GM18517 (cell line): Measurements from ENCODE around the gene HS6ST2.

Experiments
- ATAC-seq: cut with Tn5 transposase; IDR thresholded peaks from one replicate; pipeline ENCODE4 v1.9.1; 2021; ENCODE audit warnings: mild to moderate bottlenecking, moderate library complexity; ENCODE audit not compliant: unreplicated experiment

HS6ST2 gene

DNA sequence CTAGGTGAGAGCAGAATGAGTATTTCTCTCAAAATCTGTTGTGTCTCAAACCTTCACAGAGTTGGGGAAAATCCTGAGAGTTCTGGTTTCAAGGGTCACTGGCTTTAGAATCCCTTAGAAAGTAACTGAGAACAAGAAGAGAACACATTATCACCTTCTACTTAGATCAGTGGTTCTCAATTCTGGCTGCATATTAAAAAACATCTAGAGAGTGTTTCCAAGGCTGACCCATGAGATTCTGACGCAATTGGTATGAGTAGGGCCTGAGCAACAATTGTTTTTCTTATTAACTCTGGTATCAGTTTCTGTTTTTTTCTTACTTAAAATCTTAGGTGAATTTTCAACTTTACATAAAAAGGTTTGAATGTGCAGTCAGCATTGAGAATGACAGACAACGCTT is 212.8 kb downstream of the HS6ST2 start:
- ATAC-seq = no peak

DNA sequence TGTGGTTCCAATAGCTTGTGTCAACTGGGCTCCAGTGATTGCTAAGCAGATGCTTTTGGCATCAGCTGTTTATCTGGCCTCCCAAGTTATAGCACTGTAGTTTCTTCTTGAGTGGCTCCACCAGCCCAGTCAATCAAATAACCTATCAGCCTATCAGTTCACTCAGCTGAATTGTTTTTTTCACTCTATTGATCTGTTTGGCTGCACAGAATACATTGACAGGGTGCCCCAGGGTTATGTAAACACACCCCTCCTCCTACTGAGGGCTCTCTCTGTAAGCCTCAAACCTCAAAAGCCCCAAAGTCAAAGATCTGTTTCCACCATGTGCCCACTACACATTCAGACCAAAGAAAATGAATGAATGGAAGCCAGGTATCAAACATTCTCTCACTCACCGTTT is 214.0 kb downstream of the HS6ST2 start:
- no peak for ATAC-seq

GRCh38 chrX:132743086-132743485 is 215.3 kb downstream of the HS6ST2 start:
- no peak for ATAC-seq

DNA sequence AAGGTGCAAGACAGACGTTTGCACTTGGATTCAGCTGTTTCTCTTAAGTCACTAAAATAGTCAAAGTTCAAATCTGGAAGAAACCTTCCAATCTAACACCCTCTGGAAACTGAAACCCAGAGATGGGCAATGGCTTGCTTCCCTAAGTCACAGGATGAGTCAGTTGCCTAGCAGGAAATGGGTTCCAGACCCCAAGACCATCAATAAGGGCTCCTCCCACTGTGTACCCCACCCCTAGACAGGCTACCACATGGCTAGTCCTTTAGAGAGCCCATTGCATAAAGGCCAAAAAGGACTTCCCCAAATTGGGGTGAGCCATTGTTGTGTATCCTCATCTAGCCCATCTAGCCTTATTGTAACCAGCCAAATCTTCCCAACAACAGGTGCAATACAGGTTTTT is 216.2 kb downstream of the HS6ST2 start:
- no peak for ATAC-seq

GRCh38 chrX:132741689-132742088 is 216.7 kb downstream of the HS6ST2 start:
- no peak for ATAC-seq

DNA sequence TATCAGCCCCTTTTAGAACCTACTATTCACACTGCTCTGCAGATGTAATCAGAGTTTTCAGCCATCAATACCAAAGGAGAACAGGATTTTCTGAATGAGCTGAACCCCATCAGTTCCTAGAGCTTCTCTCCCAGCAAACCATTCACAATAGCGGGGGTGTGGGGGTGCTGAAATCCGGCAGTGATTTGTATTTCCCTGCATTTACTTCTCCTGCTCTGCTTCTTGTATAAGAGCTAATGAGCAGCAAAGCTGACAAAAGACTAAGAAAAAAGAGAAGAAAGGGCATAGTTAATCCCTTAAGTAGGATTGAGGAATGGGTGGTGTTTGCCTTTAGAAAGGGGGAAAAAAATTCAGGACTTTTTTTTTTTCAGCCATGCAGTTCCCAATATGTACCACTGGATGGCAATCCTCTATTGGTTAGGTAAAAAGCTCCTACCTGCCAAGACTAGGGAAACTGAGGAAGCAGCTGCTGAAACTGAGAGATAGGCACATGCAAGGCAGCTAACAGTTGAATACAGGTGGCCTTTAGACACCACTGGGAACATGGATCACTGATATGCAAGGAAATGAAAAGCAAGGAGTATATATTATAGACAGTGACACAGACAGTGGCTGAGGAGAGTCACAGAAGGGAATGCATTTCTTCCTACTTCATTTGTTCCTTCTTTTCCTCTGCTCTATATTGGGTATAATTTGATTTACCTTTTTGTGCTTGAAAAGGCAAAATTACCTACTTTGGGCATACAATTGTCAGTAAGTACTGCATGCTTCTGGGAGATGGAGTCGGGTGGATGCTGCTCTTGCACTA is 217.9 kb downstream of the HS6ST2 start:
- ATAC-seq = no peak

DNA sequence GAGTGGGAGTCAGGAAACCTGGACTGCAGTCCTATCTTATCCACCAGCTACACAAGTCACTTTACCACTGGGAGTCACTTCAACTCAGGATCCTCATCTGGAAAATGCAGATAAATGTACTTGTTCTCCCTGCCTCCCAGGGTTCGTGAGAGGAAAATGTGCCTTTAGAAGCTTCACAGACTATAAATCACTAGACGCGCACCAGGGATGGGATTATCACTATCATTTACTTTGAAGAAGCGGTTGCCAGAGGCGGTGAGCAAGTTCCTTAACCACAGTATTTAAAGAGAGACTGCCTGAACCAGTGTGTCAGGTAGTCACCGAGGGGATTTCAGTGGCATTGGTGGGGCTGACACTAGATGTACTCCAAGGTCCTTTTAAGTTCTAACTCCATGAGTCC is 219.5 kb downstream of the HS6ST2 start:
- no peak for ATAC-seq

DNA sequence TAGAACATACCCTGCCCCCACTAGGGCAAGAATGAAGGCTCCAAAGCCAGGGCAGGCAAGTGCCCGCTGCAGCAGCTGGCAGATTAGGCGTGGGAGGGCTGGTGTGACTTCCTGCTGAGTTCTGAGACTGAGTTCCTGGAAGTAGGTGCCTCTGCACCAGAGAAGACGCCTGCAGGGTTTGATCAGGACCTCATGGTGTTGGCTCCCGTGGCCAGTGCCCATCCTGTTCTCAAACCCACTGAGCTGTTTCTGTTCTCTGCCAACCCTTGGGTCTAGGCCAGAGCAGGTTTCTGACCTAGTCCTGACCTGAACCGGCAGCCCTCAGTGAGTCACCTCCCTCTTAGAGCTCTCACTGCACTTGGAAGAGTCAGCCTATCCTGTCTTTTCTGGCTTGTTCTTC is 220.7 kb downstream of the HS6ST2 start:
- no peak for ATAC-seq

DNA sequence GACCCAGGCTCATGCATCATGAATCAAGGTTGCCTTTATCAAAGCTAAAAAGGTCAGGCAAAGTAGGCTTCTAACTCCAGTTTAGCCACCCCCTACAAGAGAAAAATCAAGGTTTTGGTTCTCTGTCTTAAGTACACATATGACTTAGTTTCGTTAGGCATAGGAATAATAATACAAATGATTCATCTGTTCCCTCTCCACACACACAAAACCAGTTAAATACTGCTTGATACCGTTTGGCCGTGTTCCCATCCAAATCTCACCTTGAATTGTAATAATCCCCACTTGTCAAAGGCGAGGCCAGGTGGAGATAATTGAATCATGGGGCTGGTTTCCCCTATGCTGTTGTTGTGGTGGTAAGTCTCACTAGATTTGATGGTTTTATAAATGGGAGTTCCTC is 226.2 kb downstream of the HS6ST2 start:
- ATAC-seq = no peak

GRCh38 chrX:132730726-132731125 is 227.7 kb downstream of the HS6ST2 start:
- ATAC-seq = no peak

DNA sequence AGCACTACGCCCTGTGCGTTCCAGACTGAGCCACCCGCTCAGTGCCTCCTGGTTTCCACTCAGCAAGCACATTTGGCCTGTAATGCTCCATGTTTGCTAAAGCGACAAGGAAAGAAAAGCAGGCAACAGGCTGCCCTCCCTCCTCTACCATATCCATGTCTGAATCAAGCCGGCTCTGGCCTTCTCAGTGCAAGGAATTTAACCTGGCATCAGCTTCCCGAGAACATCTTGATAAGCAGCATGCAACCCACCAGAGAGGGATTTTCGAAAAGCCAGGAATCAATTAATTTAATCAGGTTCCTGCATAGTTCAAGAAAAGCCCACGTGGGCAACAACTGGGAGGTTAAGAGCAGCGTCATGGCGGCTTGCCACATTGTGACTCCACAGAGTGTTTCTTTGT is 228.2 kb downstream of the HS6ST2 start:
- ATAC-seq = no peak

DNA sequence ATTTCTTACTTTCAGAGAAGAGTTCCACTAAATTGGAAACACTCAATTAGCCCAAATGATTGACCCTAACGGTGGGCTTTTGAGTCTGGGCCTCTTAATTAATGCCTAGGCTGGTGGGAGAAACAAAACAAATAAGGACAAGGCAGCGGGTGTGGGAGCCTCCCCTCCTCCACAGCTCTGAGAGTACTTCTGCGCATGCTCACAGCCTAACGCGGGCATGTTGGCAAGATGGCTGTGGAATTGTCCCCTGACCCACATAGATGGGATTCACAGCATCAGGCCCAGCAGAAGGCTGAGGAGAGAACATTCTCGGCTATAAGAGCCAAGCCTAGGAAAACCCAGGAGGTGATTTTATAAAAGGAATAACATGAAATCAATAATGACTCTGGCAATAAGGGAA is 230.1 kb downstream of the HS6ST2 start:
- ATAC-seq = no peak

- ATAC-seq = no peak
Observed at GRCh38 chrX:132718431-132718958, 239.9 kb downstream of the HS6ST2 start.

DNA sequence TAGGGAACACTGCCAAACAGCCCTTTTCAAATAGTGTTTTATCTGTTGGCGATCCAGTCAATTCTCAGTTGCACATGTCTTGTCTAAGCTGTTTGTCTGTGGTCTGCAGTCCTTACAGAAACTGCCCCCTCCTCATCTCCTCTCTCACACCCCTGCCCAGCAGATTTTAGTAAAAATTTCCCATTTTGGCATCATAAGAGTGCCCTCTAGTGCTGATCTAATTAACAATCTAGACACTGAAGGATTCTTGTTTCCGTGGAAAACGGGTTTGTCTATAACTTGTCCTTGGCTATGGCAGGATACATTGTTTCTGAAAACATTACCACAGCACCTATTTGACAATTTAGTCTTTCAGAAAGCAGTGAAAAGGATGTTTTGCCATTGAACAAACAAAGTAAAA is 242.4 kb downstream of the HS6ST2 start:
- ATAC-seq = no peak

- no peak for ATAC-seq
Observed at GRCh38 chrX:132714913-132715312, 243.5 kb downstream of the HS6ST2 start.

DNA sequence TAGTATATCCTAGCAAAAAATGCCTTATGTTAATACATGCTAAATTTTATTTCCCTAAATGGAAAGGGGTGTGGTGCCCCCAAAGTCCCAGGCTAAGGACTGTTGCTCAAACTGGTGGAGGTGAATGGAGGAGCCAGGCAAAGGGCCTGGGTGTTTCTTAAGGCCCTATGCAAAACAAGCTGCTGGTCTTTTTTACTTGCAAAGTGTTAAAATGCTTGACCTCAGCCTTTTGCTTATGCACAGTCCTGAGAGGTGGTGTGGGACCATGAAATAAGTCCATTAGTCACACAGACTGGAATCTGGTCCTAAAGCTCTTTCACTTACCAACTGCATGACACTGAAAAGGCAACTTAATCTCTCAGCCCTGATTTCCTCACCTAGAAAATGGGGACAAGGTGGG is 246.1 kb downstream of the HS6ST2 start:
- no peak for ATAC-seq

GRCh38 chrX:132710656-132711155 is 247.7 kb downstream of the HS6ST2 start:
- ATAC-seq = no peak

DNA sequence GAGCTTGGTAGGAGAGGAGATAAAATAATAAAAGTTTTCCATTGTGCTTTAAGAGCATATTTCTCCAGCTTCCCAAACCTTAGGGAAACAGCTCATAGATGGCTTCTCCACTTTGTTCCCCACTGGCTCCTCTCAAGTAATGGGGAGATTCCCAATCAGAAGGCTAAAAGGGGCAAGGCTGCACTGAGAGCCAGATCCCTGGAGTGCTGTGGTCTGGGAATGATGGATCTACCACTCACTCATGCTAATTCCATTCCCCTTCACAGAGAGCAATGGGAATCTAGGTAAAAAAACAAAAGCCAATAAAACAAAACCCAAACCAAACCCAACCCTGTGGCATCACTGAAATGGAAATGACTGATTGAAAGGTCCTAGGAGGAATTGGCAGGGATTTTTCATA is 249.9 kb downstream of the HS6ST2 start:
- ATAC-seq = no peak

DNA sequence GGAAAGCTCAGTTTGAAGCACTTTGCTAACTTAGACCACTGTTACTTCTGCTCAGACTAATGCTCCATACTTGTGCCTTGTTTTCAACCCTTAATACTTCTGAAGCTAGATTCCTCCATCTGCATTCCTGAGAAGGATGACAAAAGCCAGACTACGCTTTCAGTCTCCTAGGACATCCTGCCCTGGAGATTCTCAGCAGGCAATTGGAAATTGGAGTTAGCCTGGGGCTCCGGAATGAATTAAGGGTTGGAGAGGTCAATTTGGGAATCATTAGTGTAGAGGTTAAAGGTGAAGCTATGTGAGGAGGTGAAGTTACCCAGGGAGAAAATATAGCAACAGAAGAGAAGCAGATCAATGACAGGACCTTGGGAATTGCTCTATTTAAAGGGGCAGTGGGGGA is 253.7 kb downstream of the HS6ST2 start:
- ATAC-seq = no peak

- no peak for ATAC-seq
Observed at GRCh38 chrX:132694382-132694781, 264.0 kb downstream of the HS6ST2 start.

DNA sequence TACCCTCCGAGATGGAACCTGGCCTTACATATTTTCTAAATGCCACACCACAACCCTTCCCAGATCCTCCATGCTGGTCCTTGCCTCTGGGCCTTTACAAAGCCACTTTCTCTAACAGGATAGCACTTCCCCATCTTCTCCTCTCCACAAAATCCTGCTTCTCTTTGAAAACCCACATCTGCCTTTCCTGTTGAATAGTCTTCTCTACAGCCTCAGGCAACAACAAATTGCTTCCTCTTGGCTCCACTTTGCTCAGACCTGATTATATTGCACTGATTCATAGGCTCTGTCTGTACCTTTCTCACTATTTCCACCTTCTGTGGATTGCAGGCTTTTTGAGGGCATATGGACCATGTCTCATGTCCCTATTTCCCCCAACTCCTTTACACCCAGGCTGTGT is 265.9 kb downstream of the HS6ST2 start:
- ATAC-seq = no peak

- no peak for ATAC-seq
Observed at GRCh38 chrX:132692066-132692465, 266.4 kb downstream of the HS6ST2 start.
